ENCODE results near the gene GNG8.

The GNG8 gene

GRCh38 chr19:46635920-46636761 lies at the start of gene GNG8:
Gene GNG8, minus strand, starts transcription at chr19:46636202. Its CDS starts 1,520 bp downstream, at chr19:46634682.
- DNase-seq, result no peak

- DNase-seq, result no peak
These were observed 49.2 kb upstream of the GNG8 start for GRCh38 chr19:46685189-46685588.

GRCh38 chr19:46678110-46678732 lies 42.2 kb upstream of the GNG8 start:
- no peak for DNase-seq

GRCh38 chr19:46674416-46675178 lies 38.6 kb upstream of the GNG8 start:
- DNase-seq, result no peak

- DNase-seq, result no peak
These were observed 34.8 kb upstream of the GNG8 start for GRCh38 chr19:46670813-46671212.

- DNase-seq, result no peak
These were observed 32.7 kb upstream of the GNG8 start for GRCh38 chr19:46668662-46669061.

- no peak for DNase-seq
These were observed 29.1 kb upstream of the GNG8 start for GRCh38 chr19:46665072-46665471.

GRCh38 chr19:46661735-46662592 lies 26.0 kb upstream of the GNG8 start:
- peak; percentile 72 for DNase-seq

- DNase-seq, result peak; percentile 98
These were observed 25.2 kb upstream of the GNG8 start, which contains the start of gene DACT3 for GRCh38 chr19:46661020-46661731. Gene DACT3, minus strand, starts transcription at chr19:46661182. Its CDS starts 118 bp downstream, at chr19:46661064.

- no peak for DNase-seq
These were observed 24.6 kb upstream of the GNG8 start for GRCh38 chr19:46660551-46661019.

GRCh38 chr19:46660008-46660517 lies 24.1 kb upstream of the GNG8 start:
- DNase-seq, result no peak

- DNase-seq, result no peak
These were observed 23.4 kb upstream of the GNG8 start for GRCh38 chr19:46659151-46660007.

- DNase-seq, result no peak
These were observed 20.5 kb upstream of the GNG8 start for GRCh38 chr19:46656541-46656940.

GRCh38 chr19:46654621-46655152 lies 18.7 kb upstream of the GNG8 start:
- no peak for DNase-seq

GRCh38 chr19:46650445-46650844 lies 14.4 kb upstream of the GNG8 start:
- DNase-seq, result no peak

GRCh38 chr19:46648961-46649960 lies 13.3 kb upstream of the GNG8 start:
- DNase-seq, result no peak

GRCh38 chr19:46648060-46648960 lies 12.3 kb upstream of the GNG8 start:
- no peak for DNase-seq

- no peak for DNase-seq
These were observed 10.4 kb upstream of the GNG8 start for GRCh38 chr19:46646402-46646801.

All from NCI-H1092 treated with DMSO at 0.1 percent for 48 hours (cell line).